Keratinocyte (primary cell): ENCODE measurements around the gene HMGCS2. TPM values are rescaled to one million over a fixed set of nuclear protein-coding genes. Genes with fewer than 3 reads are reported as not detected.

Experiments
- DNase-seq: peaks from one replicate; pipeline ENCODE4 v3.0.0-alpha.2; 2011; ENCODE audit warnings: low read depth, missing footprints, low spot score
- FAIRE-seq: peaks from 2 replicates; lab custom pipeline; 2011; peaks lifted over from hg19 to GRCh38; lab: Jason Lieb, UNC
- H2AFZ ChIP-seq: 2 replicates; pipeline ENCODE4 v1.6.0; 2012; ENCODE audit warnings: low read length, control low read depth, inconsistent platforms; ENCODE audit not compliant: control insufficient read depth
- H3K27ac ChIP-seq: 2 replicates; pipeline ENCODE4 v1.5.1; 2011; ENCODE audit warnings: low read length; ENCODE audit not compliant: control insufficient read depth, insufficient read depth
- H3K27me3 ChIP-seq: 3 replicates; pipeline ENCODE4 v1.6.0; 2011; ENCODE audit warnings: low read length; ENCODE audit not compliant: control insufficient read depth, insufficient read depth; ENCODE audit errors: extremely low read depth
- H3K36me3 ChIP-seq, 2 experiments: 2 replicates in 1 of 2; 3 replicates in 1 of 2; pipeline ENCODE4 v1.5.1; 2011; ENCODE audit warnings: low read length in 2 of 2, mild to moderate bottlenecking in 1 of 2; ENCODE audit not compliant: control insufficient read depth in 2 of 2, insufficient read depth in 2 of 2; ENCODE audit errors: extremely low read depth in 1 of 2
- H3K4me1 ChIP-seq: 3 replicates; pipeline ENCODE4 v1.5.1; 2011; ENCODE audit warnings: low read length; ENCODE audit not compliant: control insufficient read depth, insufficient read depth; ENCODE audit errors: extremely low read depth
- H3K4me2 ChIP-seq: 3 replicates; pipeline ENCODE4 v1.6.0; 2011; ENCODE audit warnings: low read depth, low read length; ENCODE audit not compliant: control insufficient read depth, insufficient read depth; ENCODE audit errors: extremely low read depth
- H3K4me3 ChIP-seq, 3 experiments: fragments of 200-600 bp in 1 of 3; sonication (generic) in 1 of 3; 2 replicates in 2 of 3; 3 replicates in 1 of 3; pipeline ENCODE4 v1.5.1; 2011 to 2016; ENCODE audit warnings: low read length in 3 of 3, mild to moderate bottlenecking in 3 of 3, control low read depth in 2 of 3, inconsistent platforms in 1 of 3, low read depth in 1 of 3, mixed read lengths in 1 of 3, mixed run types in 1 of 3, moderate library complexity in 1 of 3; ENCODE audit not compliant: control insufficient read depth in 2 of 3, insufficient read depth in 2 of 3; ENCODE audit errors: extremely low read depth in 1 of 3
- H3K79me2 ChIP-seq: 2 replicates; pipeline ENCODE4 v1.6.0; 2012; ENCODE audit warnings: low read length; ENCODE audit not compliant: control insufficient read depth, insufficient read depth
- H3K9ac ChIP-seq: 3 replicates; pipeline ENCODE4 v1.6.0; 2011; ENCODE audit warnings: low read length; ENCODE audit not compliant: control insufficient read depth, insufficient read depth; ENCODE audit errors: extremely low read depth
- H3K9me1 ChIP-seq: 3 replicates; pipeline ENCODE4 v1.6.0; 2011; ENCODE audit warnings: low read length; ENCODE audit not compliant: control insufficient read depth, insufficient read depth; ENCODE audit errors: extremely low read depth
- H3K9me3 ChIP-seq: 2 replicates; pipeline ENCODE4 v1.5.1; 2012; ENCODE audit warnings: low read depth, low read length; ENCODE audit not compliant: control insufficient read depth
- H4K20me1 ChIP-seq: 3 replicates; pipeline ENCODE4 v1.6.0; 2011; ENCODE audit warnings: low read length; ENCODE audit not compliant: control insufficient read depth, insufficient read depth; ENCODE audit errors: extremely low read depth
- EZH2 ChIP-seq: IDR thresholded peaks from one replicate; pipeline ENCODE4 v1.6.1; 2012; ENCODE audit warnings: inconsistent platforms, mild to moderate bottlenecking, low read length, moderate library complexity
- dilution Hi-C: fragments of 300-500 bp; cut with MboI; formaldehyde crosslinking; loops from one replicate; pipeline ENCODE4 v1.7.0; 2020; ENCODE audit warnings: low sequenced_read_pairs; ENCODE audit not compliant: extremely low pct_ligation_motif_present
- polyA plus RNA-seq, 5 experiments: library from polyadenylated mRNA; depleted of rRNA in 3 of 5; stranded (reverse) in 3 of 5; stranded (forward) in 1 of 5; unstranded in 1 of 5; fragments of >200 nt; gene quantifications; 1 replicate in 1 of 5; 2 replicates in 3 of 5; 3 replicates in 1 of 5; pipeline versions ENCODE4 v1.2.1 to v1.2.3, GENCODE V29; 2011 to 2012; ENCODE audit warnings: missing spikeins in 2 of 5, low read depth in 1 of 5, low replicate concordance in 1 of 5
- TF ChIP-seq, protein P1 (sequence below), 3 experiments: IDR thresholded peaks in 1 of 3; conservative IDR thresholded peaks in 1 of 3; optimal IDR thresholded peaks in 1 of 3; 2 replicates in 2 of 3; 3 replicates in 1 of 3; pipeline versions ENCODE3 to v1.5.1; 2011; ENCODE audit warnings: low read length in 3 of 3, mild to moderate bottlenecking in 3 of 3, moderate library complexity in 2 of 3, control low read depth in 1 of 3, inconsistent platforms in 1 of 3; ENCODE audit not compliant: insufficient read depth in 2 of 3; ENCODE audit errors: extremely low read depth in 1 of 3

HMGCS2 gene
- polyA plus RNA-seq, 1 donor (not counting 4 experiments of a cell fraction or from before 2014, with no cell fraction given) = not detected

DNA sequence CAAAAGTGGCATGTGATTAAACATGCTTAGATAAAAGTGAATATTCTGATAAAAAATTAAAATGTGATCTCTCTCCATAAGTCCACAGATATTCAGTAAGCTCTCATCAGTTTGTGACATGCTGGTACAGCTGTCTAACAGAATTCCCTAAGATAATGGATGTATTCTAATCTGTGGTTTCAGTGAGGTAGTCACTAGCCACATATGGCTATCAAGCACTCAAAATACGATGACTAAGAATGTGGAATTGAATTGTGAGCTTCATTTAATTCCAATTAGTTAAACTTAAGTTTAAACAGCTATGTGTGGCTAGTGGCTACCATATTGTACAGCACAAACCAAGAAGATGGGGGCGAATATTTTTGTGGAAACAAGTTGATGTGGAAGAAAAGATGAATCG, 46.7 kb upstream of the HMGCS2 start:
- Histone ChIP-seq H3K4me2 (peak overlapping the region; percentile 22), H3K27ac (no peak overlapping the region), H3K79me2 (no peaks in the 10 kb centered on the region), H3K27me3 (no peaks in the 10 kb centered on the region), H3K9ac (no peak overlapping the region), H3K4me1 (peaks cover 24% of the 10 kb centered on the region), H3K9me3 (no peaks in the 10 kb centered on the region), H3K9me1 (no peaks in the 10 kb centered on the region), H3K36me3 (no peaks in the 10 kb centered on the region), H3K4me3 (no peak overlapping the region), H4K20me1 (no peaks in the 10 kb centered on the region), H2AFZ (peak overlapping the region; percentile 23)
- FAIRE-seq (peak; percentile 84), DNase-seq (no peak)
- dilution Hi-C loops = no loop called here
- no peak for TF ChIP-seq EZH2
- TF ChIP-seq, protein P1, sequence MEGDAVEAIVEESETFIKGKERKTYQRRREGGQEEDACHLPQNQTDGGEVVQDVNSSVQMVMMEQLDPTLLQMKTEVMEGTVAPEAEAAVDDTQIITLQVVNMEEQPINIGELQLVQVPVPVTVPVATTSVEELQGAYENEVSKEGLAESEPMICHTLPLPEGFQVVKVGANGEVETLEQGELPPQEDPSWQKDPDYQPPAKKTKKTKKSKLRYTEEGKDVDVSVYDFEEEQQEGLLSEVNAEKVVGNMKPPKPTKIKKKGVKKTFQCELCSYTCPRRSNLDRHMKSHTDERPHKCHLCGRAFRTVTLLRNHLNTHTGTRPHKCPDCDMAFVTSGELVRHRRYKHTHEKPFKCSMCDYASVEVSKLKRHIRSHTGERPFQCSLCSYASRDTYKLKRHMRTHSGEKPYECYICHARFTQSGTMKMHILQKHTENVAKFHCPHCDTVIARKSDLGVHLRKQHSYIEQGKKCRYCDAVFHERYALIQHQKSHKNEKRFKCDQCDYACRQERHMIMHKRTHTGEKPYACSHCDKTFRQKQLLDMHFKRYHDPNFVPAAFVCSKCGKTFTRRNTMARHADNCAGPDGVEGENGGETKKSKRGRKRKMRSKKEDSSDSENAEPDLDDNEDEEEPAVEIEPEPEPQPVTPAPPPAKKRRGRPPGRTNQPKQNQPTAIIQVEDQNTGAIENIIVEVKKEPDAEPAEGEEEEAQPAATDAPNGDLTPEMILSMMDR (optimal IDR thresholded peaks at IDR 0.05 in 1 of 3, IDR thresholded peaks at IDR 0.05 in 1 of 3, conservative IDR thresholded peaks at IDR 0.05 in 1 of 3; ENCODE audit: extremely low read depth in 1 of 3, insufficient read depth in 2 of 3, low read length in 3 of 3) = no peak

DNA sequence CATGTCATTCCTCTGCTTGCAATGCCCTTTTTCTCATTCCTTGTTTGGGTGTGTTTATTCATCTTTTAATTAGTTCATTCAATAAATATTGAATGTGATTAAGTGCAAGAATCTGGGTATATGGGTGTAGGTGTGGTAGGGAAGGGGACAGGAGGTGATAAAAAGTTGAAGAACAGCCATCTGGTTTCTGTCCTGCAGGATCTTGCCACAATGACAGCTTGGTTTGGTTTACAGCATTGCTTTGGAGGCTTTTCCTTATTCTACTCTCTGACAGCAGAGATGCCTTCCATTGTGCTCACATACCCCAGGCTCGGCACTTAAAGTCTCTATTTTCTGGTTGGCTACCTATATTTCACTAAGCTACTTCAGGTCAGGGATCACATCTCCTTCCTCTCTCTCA, 45.6 kb upstream of the HMGCS2 start:
- Histone ChIP-seq H3K4me1 (peaks cover 24% of the 10 kb centered on the region), H3K9ac (no peak overlapping the region), H3K27ac (no peak overlapping the region), H3K27me3 (no peaks in the 10 kb centered on the region), H3K4me2 (no peak overlapping the region), H2AFZ (no peak overlapping the region), H3K9me3 (no peaks in the 10 kb centered on the region), H3K4me3 (no peak overlapping the region), H3K79me2 (no peaks in the 10 kb centered on the region), H3K36me3 (no peaks in the 10 kb centered on the region), H4K20me1 (no peaks in the 10 kb centered on the region), H3K9me1 (no peaks in the 10 kb centered on the region)
- DNase-seq (no peak), FAIRE-seq (no peak)
- dilution Hi-C loops = no loop called here
- TF ChIP-seq, protein P1 (optimal IDR thresholded peaks at IDR 0.05 in 1 of 3, IDR thresholded peaks at IDR 0.05 in 1 of 3, conservative IDR thresholded peaks at IDR 0.05 in 1 of 3; ENCODE audit: extremely low read depth in 1 of 3, insufficient read depth in 2 of 3, low read length in 3 of 3) = no peak
- TF ChIP-seq EZH2 = no peak
